GM18508 (cell line): Measurements from ENCODE around the gene DNAAF2.
"Not testable (repeated sequence)": the region's sequence is repeated elsewhere in the genome, so short reads cannot be mapped to it uniquely, and the experiment has no call there.

Experiments used
- ATAC-seq: cut with Tn5 transposase; IDR thresholded peaks from one replicate; pipeline ENCODE4 v1.9.1; 2021; ENCODE audit warnings: moderate number of reproducible peaks; ENCODE audit not compliant: insufficient read depth, unreplicated experiment

Gene DNAAF2, protein sequence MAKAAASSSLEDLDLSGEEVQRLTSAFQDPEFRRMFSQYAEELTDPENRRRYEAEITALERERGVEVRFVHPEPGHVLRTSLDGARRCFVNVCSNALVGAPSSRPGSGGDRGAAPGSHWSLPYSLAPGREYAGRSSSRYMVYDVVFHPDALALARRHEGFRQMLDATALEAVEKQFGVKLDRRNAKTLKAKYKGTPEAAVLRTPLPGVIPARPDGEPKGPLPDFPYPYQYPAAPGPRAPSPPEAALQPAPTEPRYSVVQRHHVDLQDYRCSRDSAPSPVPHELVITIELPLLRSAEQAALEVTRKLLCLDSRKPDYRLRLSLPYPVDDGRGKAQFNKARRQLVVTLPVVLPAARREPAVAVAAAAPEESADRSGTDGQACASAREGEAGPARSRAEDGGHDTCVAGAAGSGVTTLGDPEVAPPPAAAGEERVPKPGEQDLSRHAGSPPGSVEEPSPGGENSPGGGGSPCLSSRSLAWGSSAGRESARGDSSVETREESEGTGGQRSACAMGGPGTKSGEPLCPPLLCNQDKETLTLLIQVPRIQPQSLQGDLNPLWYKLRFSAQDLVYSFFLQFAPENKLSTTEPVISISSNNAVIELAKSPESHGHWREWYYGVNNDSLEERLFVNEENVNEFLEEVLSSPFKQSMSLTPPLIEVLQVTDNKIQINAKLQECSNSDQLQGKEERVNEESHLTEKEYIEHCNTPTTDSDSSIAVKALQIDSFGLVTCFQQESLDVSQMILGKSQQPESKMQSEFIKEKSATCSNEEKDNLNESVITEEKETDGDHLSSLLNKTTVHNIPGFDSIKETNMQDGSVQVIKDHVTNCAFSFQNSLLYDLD

DNA sequence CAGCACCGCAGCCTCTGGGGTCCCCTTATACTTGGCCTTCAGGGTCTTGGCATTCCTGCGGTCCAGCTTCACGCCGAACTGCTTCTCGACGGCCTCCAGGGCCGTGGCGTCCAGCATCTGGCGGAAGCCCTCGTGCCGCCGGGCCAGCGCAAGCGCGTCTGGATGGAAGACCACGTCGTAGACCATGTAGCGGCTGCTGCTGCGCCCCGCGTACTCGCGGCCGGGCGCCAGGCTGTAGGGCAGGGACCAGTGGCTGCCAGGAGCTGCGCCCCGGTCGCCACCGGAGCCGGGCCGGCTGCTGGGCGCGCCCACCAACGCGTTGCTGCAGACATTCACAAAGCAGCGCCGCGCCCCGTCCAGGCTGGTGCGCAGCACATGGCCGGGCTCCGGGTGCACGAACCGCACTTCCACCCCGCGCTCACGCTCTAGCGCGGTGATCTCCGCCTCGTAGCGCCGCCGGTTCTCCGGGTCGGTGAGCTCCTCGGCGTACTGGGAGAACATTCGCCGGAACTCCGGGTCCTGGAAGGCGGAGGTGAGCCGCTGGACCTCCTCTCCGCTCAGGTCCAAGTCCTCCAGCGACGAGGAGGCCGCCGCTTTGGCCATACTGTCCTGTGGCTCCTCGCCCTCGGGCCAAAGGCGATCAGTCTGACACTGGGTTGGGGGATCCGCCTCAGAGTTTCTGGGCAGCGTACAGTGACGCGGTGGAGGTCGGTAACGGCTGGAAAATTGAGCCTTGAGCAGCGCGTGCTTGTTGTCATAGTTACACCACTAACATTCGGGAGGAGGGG lies at the start of gene DNAAF2:
DNAAF2 (minus strand) TSS at position 698 of the 788 bp plus-strand sequence; CDS start at position 603, 95 bp downstream.
- ATAC-seq, result peak; percentile 20

DNA sequence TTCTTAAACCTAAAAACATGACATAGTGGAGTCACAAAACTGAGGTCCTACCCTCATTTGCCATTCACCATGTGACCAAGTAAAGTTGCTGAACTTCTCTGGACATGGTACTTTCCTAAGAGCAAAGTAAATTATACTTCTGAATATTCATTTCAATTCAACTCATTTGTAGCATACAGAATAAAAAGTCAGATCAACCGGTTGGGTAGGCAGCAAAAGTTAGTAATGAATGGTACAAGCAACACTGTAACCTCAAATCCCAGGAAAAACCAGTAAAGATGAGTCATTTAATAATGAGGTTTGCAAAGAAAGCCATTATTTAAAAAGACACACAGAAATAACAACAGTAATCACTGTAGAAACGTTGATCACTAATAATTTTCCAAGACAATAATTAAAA lies 44.2 kb upstream of the DNAAF2 start:
- no peak for ATAC-seq

- ATAC-seq, result no peak
Observed at GRCh38 chr14:49677643-49678042, 42.6 kb upstream of the DNAAF2 start.

DNA sequence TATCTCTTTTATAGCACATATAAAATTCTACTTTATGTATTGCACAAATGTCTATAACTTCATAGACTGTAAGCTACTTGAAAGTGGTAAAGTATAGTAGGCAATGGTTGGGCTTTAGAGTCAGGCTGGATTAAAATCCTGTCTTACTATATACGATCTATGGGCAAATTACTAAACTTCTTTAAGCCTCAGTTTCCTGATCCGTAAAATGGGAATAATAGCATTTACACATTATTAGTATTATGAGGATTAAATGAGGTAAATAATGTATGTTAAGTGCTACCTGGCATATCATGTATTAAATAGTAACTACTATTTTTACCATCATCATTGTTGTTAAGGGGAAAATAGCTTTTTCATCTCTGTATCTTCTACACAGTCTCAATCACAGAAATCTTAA lies 38.5 kb upstream of the DNAAF2 start:
- no peak for ATAC-seq

- ATAC-seq, result no peak
Observed at GRCh38 chr14:49670475-49670874, 35.4 kb upstream of the DNAAF2 start.

DNA sequence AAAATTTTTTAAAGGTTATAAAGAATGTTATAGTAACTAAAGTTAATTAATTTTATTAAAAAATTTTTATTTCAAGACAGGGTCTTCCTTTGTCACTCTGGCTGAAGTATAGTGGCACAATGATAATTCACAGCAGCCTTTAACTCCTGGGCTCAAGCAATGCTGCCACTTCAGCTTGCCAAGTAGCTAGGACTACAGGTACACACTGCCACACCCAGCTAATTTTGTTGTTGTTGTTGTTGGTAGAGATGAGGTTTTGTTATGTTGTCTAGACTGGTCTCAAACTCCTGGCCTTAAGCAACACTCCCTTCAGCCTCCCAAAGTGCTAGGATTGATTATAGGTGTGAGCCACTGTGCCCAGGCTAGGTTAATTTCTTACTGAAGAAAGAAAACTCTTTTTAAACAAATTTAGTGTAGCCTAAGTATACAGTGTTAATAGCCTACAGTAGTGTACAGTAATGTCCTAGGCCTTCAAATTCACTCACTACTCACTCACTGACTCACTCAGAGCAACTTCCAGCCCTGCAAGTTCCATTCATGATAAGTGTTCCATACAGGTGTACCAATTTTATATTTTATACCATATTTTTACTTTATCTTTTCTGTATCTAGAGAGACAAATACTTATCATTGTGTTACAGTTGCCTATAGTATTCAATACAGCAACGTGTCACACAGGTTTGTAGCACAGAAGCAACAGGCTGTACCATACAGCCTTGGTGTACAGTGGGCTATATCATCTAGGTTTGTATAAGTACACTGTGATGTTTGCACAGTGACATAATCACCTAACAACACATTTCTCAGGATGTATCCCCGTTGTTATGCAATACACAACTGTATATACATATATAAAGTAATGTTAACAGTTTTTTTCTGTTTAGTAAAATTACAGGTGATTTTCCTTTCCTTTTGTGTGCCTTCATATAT lies 24.7 kb upstream of the DNAAF2 start:
- ATAC-seq, result no peak

- ATAC-seq, result not testable (repeated sequence)
Observed at GRCh38 chr14:49657500-49657899, 22.5 kb upstream of the DNAAF2 start.

DNA sequence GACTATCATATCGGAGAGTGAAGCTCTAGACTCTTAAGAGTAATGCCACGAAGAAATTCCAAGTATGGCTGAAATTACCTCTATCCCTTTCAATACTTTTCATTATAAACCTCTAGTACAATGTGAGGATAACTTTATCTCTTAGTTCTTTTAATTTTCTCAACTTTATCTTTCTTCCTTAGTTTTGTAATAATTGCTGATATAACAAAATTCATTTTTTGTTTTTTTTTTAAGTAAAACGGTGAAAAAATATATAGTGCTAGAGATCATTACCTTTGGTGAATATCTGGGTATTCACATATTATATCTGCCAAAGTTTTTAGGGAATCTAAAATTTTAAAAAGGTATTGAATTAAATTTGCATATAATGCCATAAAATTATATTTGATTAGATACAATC lies 19.5 kb upstream of the DNAAF2 start:
- no peak for ATAC-seq

- no peak for ATAC-seq
Observed at GRCh38 chr14:49653508-49653907, 18.5 kb upstream of the DNAAF2 start.

GRCh38 chr14:49642163-49642562 lies 7.1 kb upstream of the DNAAF2 start:
- no peak for ATAC-seq

DNA sequence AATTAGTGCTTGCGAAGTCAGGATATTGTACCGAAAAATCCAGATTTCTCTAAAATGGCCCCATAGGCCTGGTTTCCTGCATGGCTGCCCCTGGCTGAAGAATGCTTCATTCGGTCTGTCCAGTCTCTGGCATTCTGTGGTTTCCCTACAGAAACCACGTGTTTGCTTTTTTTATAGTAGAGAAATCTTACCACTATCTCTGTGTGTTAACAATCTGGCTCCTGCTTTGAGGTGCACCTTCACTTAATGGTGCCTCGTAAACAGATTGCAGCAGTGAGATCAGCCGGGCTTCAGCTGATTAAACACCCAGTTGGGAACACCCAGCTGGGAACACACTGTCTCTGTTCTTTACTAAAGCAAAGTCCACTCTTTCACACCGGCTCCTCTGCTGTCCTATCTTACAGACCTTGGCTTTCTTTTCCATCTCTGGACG lies 6.7 kb upstream of the DNAAF2 start:
- no peak for ATAC-seq

- ATAC-seq, result no peak
Observed at GRCh38 chr14:49640540-49641417, 5.7 kb upstream of the DNAAF2 start.

DNA sequence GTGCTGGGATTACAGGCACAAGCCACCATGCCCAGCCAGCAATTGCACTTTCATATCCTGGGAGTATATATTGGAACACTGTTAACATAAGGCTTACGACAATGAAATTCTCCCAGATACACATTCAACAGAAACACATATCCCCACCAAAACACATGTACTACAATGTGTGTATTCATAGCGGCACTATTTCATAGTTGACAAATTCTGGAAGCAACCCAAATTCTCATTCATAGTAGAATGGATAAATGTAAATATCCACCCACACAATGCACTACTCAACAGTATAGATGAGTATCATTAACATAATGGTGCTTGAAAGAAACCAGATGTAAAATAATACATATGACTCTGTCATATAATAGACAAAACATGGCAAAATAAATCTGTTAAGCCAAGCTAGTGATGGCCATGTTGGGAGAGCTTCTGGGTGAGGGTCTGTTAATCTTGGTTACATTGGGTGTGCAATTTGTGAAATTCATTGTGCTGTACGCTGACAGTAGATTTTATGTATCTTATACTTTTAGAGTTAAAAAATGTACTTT lies 2.6 kb upstream of the DNAAF2 start:
- no peak for ATAC-seq

DNA sequence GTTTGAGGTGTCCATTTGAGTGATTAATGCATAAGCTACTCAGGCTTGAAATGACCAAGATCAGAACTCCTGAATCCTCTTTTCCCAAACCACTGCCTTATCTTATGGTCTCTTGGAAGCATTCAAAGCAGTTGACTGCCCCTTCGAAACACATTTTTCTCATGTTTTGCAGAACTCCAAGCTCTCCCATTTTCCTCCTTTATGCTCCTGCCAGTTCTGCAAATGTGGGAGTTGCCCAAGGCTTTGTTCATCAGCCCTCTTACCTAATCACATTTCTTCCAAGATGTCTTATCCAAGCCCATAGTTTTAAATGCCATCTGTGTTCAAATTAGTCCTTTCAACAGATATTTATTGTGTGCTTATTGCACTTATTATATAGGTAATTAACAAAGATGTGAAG lies 1.8 kb upstream of the DNAAF2 start:
- ATAC-seq, result no peak

- ATAC-seq, result peak; percentile 47
Observed at GRCh38 chr14:49633640-49634546, 1.2 kb downstream of the DNAAF2 start.

DNA sequence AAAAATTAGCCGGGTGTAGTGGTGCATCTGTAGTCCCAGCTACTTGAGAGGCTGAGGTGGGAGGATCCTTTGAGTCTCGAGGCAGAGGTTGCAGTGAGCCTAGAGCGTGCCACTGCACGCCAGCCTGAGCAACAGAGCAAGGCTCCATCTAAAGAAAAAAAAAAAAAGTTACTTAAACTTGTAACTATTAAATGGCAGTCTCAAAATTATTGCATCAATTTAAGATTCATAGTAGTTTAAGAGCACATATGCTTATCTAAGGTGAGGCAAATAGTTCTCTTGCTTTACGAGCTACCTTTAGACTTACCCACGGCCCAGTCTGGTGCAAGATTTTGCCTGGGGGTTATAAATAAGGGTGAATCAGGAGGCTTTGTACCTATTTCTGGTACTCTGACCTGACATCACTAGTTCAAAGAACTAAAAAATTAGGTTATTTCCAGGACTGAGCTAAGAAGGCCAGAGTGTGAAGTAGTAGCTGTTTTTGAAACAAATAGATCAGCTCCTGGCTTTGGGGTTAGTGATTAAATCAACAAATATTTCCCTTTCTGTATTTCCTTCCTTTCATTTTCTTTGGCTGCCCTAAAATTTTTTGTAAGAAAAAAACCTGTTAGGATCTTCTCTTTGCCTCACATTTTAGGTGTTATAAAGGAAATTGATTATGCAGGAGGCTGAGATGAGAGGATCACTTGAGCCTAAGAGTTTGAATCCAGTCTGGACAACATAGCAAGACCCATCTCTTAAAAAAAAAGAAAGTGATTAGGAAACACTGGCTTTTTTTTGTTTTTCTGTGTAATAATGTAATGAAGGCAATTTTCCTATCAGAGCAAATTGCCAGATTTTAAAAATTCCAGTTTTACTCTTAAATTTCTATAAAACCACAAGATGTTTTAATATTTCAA lies 10.9 kb downstream of the DNAAF2 start:
- ATAC-seq, result no peak
